H7 (cell line): ENCODE measurements around the gene XBP1. TPM values are rescaled to one million over a fixed set of nuclear protein-coding genes. Genes with fewer than 3 reads are reported as not detected.
"Not testable (repeated sequence)": the region's sequence is repeated elsewhere in the genome, so short reads cannot be mapped to it uniquely, and the experiment has no call there.

Experiments
- DNase-seq: peaks from one replicate; pipeline ENCODE4 v3.0.0; 2012
- H3K27me3 ChIP-seq: 2 replicates; pipeline ENCODE4 v1.6.0; 2011; ENCODE audit warnings: mild to moderate bottlenecking, low read length; ENCODE audit not compliant: control insufficient read depth, insufficient read depth
- H3K36me3 ChIP-seq: replicated peaks from 2 replicates; pipeline ENCODE4 v1.5.1; 2011; ENCODE audit warnings: low read length; ENCODE audit not compliant: control insufficient read depth, insufficient read depth
- H3K4me3 ChIP-seq: 2 replicates; pipeline ENCODE4 v1.5.1; 2011; ENCODE audit warnings: low read depth, mild to moderate bottlenecking, control low read depth, low read length, moderate library complexity; ENCODE audit not compliant: insufficient read depth
- total RNA-seq: library from RNA; depleted of rRNA; stranded (reverse); fragments of >200 nt; shearing (Covaris generic); gene quantifications from 2 replicates; pipeline ENCODE4 v1.2.3, GENCODE V29; 2014

The XBP1 gene
- total RNA-seq, 1 experiment from 2014 or later = 146 TPM

- H3K4me3 ChIP-seq = no peak overlapping the region
- no peak for DNase-seq
- H3K27me3 ChIP-seq = no peaks in the 10 kb centered on the region
- H3K36me3 ChIP-seq = peaks cover 16% of the 10 kb centered on the region
Observed at GRCh38 chr22:28788601-28789000, 11.8 kb downstream of the XBP1 start.

DNA sequence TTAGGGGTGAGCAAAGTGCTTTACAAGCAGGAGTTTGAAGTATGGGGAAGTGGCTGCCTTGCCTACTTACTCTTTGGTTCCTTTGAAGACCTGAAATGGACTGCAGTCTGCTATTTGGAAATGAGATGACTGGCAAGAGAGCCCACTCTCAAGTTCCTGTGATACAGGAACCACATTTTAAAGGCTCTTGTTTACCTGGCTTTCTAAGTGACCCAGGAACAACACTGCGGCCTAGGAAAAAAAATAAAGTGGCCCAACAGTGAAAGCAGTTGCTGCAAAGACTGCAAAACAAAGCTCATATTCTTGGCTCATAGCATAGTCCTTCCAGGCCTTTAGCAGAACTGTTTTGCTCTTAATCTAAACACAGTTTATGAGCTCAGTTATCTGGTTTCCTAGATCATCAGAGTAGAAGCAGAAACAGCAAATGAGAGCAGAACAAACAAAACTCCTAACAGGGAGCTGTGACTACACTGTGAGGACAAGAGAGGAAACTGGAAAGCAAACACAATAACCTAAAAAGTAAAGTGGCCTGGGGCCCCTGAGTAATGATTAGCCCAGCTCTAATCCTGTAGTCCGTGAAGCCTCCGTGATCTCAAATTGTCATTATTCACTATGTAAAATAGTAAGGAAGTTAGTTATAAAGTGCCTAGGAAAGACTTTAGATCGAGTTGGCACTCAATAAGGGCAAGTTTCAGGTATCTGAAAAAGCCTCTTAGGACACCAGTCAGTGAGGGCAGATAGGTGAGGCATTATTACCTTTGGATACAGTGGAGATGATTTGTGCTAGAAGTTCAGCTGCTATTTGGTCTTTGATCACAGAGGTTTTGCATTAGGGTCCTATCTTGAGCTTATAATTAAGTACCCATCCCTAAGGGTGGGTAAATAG lies 16.3 kb downstream of the XBP1 start:
- DNase-seq = no peak
- H3K4me3 ChIP-seq = no peak overlapping the region
- no peaks in the 10 kb centered on the region for H3K27me3 ChIP-seq
- H3K36me3 ChIP-seq = peaks cover 25% of the 10 kb centered on the region

DNA sequence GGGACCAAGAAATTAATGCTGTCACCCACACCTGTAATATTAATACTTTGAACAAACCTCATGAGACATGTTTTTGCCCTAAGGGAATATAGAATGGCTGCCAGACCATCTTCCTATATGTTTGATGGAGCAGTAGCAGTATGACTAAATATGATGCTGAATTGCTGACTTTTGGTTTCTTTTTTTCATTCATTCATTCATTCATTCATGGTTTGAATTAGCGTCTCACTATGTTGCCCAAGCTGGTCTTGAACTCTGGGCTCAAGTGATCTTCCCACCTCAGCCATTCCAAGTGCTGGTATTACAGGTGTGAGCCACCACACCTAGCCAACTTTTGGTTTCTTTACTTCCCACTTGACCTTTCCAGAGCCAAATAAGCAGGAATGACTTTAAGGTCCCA lies 20.1 kb downstream of the XBP1 start:
- Histone ChIP-seq H3K27me3 (no peaks in the 10 kb centered on the region), H3K4me3 (no peak overlapping the region), H3K36me3 (peaks cover 21% of the 10 kb centered on the region)
- no peak for DNase-seq

- DNase-seq = no peak
- Histone ChIP-seq H3K4me3 (no peak overlapping the region), H3K36me3 (peaks cover 21% of the 10 kb centered on the region), H3K27me3 (no peaks in the 10 kb centered on the region)
Observed at GRCh38 chr22:28779833-28780232, 20.5 kb downstream of the XBP1 start.

DNA sequence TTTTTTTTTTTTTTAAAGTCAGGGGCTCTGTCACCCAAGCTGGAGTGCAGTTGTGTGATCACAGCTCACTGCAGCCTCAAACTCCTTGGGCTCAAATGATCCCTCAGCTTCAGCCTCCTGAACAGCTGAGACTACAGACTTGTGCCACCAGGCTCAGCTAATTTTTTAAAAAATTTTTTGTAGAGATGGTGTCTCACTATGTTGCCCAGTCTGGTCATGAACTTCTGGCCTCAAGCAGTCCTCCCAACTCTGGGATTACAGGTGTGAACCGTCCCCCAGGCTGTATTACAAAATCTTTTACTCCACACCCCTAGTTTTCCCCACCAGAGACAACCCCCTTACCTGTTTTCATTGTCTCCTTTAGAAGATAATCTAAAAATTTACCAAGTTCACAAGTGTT lies 26.0 kb downstream of the XBP1 start:
- H3K36me3 ChIP-seq = peaks cover 8% of the 10 kb centered on the region
- no peak overlapping the region for H3K4me3 ChIP-seq
- H3K27me3 ChIP-seq = no peaks in the 10 kb centered on the region
- DNase-seq = no peak

DNA sequence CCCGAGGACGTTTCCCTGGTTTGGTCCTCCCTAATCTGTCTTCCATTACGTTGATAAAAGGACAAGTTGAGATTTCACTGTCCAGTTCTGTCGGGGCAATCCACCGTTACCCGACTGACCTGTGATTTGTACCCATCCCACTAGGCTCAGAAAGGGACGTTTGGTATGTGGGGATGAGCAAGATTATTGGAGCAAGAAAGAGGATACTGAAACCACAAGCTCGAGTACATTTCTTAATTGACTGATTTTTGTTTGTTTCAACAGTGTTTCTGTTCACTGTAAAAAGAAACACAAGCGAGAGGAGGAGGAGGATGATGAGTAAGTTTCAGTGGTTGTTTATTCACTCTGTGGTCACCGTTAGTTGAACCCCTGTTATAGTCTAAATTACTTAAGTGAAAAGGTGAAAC lies 26.9 kb downstream of the XBP1 start:
- Histone ChIP-seq H3K27me3 (no peaks in the 10 kb centered on the region), H3K4me3 (peak overlapping the region; percentile 83), H3K36me3 (peaks cover 8% of the 10 kb centered on the region)
- no peak for DNase-seq

- Histone ChIP-seq H3K4me3 (peak within 1 kb of the TSS; percentile 83), H3K27me3 (no peaks in the 10 kb centered on the region), H3K36me3 (peaks cover 8% of the 10 kb centered on the region)
- DNase-seq = peak; percentile 96
Observed at GRCh38 chr22:28772633-28773460, 27.5 kb downstream of the XBP1 start, which contains the start of gene CCDC117. Gene CCDC117, plus strand, starts transcription at chr22:28772695. Its CDS starts 155 bp downstream, at chr22:28772850.

GRCh38 chr22:28771195-28771791 lies 29.1 kb downstream of the XBP1 start:
- no peak for DNase-seq
- peaks cover 8% of the 10 kb centered on the region for H3K36me3 ChIP-seq
- H3K27me3 ChIP-seq = no peaks in the 10 kb centered on the region
- H3K4me3 ChIP-seq = no peak overlapping the region

DNA sequence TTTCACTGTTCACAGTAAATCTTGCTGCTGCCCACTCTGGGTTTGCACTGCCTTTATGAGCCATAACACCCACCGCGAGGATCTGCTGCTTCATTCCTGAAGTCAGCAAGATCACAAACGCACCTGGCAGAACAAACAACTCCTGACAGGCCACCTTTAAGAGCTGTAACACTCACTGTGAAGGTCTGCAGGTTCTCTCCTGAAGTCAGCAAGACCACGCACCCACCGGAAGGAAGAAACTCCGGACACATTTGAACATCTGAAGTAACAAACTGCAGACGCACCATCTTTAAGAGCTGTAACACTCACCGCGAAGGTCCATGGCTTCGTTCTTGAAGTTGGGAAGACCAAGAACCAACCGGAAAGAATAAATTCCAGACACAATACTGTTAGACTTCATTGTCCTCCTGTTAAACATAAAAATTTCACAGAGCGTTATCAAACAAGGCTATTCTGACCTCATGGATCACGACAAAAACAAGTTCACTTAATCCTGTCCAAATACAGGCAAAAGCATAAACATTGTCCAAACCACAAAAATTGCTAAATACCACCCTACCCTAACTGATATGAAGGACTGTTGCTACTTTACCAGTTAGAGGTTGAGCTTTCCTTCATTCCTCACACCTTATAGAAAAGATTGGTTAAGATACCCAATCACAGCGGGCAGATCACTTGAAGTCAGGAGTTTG lies 30.8 kb downstream of the XBP1 start:
- Histone ChIP-seq H3K4me3 (no peak overlapping the region), H3K36me3 (peaks cover 2% of the 10 kb centered on the region), H3K27me3 (no peaks in the 10 kb centered on the region)
- DNase-seq = no peak

DNA sequence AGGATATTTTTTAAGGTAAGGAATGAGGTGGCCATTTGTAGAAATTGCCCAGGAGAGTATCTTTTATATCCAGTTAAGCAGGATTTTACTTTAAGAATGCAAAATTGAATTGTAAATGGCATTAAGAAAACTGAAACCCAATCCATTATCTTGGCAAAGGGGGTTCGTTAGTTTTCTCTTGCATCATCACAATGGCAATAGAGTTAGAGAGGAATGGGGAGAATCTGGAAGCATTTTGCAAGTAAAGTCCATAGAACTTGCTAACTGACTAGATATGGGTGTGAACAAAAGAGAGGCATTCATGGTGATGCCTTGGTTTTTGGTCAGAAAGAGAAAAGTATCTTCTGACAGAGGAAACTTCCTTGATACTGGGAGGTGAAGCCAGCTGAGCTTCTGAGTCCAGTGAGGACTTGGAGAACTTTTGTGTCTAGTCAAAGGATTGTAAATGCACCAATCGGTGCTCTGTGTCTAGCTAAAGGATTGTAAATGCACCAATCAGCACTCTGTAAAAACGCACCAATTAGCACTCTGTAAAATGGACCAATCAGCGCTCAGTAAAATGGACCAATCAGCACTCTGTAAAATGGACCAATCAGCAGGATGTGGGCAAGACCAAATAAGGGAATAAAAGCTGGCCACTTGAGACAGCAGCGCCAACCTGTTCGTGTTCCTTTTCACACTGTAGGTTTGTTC lies 31.5 kb downstream of the XBP1 start:
- H3K27me3 ChIP-seq = no peaks in the 10 kb centered on the region
- no peak for DNase-seq
- no peaks in the 10 kb centered on the region for H3K36me3 ChIP-seq
- H3K4me3 ChIP-seq = no peak overlapping the region

- DNase-seq = no peak
- H3K4me3 ChIP-seq = no peak overlapping the region
Observed at GRCh38 chr22:28766628-28767027, 33.7 kb downstream of the XBP1 start.

DNA sequence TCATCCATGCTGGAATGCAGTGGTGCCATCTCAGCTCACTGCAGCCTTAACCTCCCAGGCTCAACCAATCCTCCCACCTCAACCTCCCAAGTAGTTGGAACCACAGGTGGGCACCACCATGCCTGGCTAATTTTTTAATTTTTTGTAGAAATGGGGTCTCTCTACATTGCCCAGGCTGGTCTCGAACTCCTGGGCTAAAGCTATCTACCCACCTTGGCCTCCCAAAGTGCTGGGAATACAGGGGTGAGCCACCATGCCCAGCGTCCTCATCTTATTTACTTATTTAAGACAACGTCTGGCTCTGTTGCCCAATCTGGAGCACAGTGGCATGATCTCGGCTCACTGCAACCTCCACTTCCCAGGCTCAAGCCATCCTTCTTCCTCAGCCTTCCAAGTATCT lies 38.4 kb downstream of the XBP1 start:
- not testable (repeated sequence) for DNase-seq

More at GRCh38 chr22:28766628-28767027, 33.7 kb downstream of the XBP1 start:
- Histone ChIP-seq H3K27me3 (no peaks in the 10 kb centered on the region), H3K36me3 (no peaks in the 10 kb centered on the region)

DNA sequence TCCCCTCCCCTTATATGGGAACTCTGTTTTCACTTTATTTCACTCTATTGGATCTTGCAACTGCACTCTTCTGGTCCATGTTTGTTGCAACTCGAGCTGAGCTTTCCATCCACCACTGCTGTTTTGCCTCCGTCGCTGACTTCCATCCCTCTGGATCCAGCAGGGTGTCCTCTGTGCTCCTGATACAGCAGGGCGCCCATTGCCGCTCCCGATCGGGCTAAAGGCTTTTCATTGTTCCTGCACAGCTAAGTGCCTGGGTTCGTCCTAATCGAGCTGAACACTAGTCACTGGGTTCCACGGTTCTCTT lies 39.0 kb downstream of the XBP1 start:
- Histone ChIP-seq H3K36me3 (no peaks in the 10 kb centered on the region), H3K4me3 (no peak overlapping the region), H3K27me3 (no peaks in the 10 kb centered on the region)
- no peak for DNase-seq

More for the DNA sequence above, 38.4 kb downstream of the XBP1 start:
- H3K27me3 ChIP-seq, H3K4me3 ChIP-seq, H3K36me3 ChIP-seq: not testable (repeated sequence)
